ENCODE results near the gene PROM2. TPM values are rescaled to one million over a fixed set of nuclear protein-coding genes. Genes with fewer than 3 reads are reported as not detected.
A peak's percentile ranks its signal among the peaks of the same experiment; 100 is the strongest.

The PROM2 gene
- total and polyA plus RNA-seq, 4 donors: 0.11 to 1.1 (median 0.24) TPM

DNA sequence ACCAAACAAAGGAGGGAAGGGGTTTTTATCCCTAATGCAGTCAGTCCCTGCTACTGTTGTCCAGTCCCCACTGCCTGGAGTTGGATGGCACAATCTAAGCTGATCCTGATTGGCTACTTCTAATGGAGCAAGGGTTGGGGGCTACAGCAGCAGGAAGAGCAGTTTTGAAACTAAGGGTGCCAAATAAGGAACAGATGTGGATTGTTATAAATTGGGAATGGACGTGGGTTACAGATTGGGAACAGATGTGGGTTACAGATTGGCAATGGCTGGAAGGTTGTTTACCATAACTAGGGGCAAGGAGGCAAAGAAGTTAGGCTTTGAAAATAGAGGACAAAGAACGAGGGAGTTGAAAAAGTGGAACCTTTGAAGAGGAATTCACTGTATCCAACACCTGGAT, 16.0 kb upstream of the PROM2 start (continued):
- TF ChIP-seq JUND (IDR thresholded peaks at IDR 0.05): no peak
- TF ChIP-seq, protein P1, sequence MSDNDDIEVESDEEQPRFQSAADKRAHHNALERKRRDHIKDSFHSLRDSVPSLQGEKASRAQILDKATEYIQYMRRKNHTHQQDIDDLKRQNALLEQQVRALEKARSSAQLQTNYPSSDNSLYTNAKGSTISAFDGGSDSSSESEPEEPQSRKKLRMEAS (IDR thresholded peaks at IDR 0.05): no peak
- no peak for TF ChIP-seq FOXA1 (IDR thresholded peaks at IDR 0.05)
- TF ChIP-seq TAF1 (conservative IDR thresholded peaks at IDR 0.05): no peak
- no peak for TF ChIP-seq SP1 (IDR thresholded peaks at IDR 0.05)

DNA sequence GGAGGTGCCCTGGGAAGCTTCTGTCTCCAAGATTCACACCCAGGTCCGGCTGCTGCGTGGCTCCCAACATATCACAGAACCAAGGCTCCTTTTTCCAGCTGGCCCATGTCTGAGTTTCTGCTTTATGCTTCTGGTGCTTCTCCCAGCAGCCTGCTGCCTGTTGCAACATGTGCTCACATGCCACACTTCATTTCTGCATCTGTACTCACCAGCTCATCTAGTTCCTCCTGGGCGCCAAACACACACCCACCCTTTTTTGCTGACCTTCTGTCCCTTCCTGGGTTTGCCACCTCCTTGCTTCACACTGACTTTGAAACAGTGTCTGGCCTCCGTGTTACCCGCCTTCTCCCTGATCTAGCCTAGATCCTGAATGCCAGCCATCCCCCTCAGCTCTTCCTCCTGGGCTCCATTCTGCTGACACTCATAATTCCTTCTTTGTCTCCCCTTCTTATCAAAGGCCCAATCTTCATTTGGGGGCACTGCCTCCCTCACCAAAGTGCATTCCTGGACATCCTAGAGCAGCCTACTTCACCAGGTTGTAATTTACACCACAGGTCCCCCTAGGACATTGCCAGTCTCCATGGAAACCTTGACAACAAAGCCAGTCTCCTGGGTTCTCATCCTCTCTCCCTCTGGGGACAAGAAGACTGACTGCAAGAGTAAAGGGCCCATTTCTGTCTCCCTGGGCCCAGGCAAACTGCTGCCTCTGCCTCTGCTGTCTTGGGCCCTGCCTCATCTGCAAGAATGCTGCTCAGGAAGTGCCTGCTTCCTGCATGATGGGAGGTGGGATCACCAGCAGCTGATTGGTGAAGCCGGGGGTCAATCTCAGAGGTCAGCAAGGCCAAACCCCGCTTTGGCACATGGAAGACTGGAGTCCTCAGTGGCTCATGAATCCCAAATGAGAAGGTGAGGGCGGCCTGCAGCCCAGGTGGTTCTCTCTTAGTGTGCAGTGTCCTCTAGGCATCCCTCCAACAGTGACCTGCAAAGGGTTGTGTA, 13.9 kb upstream of the PROM2 start:
- no peak overlapping the region for H3K4me3 ChIP-seq (ENCODE audit: low read depth in 1 of 3, low read length in 3 of 3)
- TF ChIP-seq JUND (IDR thresholded peaks at IDR 0.05) (no peak), HNF4G (IDR thresholded peaks at IDR 0.05) (no peak)
- 85% methylated on average over 8 of the region's 8 CpGs for WGBS
- H3K4me1 ChIP-seq (ENCODE audit: control insufficient read depth in 4 of 4, insufficient read depth in 4 of 4, low read length in 3 of 4): no peaks in the 10 kb centered on the region
- no peaks in the 10 kb centered on the region for H3K27me3 ChIP-seq (ENCODE audit: control insufficient read depth in 4 of 4, insufficient read depth in 4 of 4, low read length in 3 of 4)
- no peak overlapping the region for H3K9ac ChIP-seq (ENCODE audit: low read depth in 1 of 2, low read length in 2 of 2)
- DNase-seq (ENCODE audit: low spot score): peak; percentile 23
- no peak overlapping the region for H3K27ac ChIP-seq (ENCODE audit: low read depth in 1 of 2, low read length in 2 of 2)
- H3K36me3 ChIP-seq (ENCODE audit: control insufficient read depth in 4 of 4, insufficient read depth in 3 of 4, low read depth in 1 of 4, low read length in 3 of 4): no peaks in the 10 kb centered on the region
- H3K9me3 ChIP-seq (ENCODE audit: control insufficient read depth in 4 of 4, low read length in 3 of 4): no peaks in the 10 kb centered on the region

DNA sequence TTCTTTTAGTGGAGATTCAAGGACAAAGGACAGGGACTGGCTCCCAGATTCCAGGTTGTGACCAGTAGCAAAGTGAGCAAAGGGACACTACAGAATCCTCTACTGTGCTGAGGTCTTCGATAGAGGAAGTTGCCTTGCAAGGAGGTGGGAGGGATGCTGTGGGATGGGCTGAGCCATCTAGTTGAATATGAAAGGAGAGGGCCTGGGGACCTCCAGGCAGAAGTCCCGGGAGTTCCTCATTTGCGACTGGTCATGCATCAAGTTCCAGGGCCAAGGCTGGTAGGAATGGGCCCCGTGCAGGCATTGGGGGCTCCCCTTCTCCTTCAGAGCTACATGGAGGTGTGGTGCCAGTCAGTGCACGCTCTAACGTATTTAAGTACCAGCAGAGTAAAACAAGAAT, 12.6 kb upstream of the PROM2 start:
- Histone ChIP-seq H3K9ac (ENCODE audit: low read depth in 1 of 2, low read length in 2 of 2) (no peak overlapping the region), H3K4me3 (ENCODE audit: low read depth in 1 of 3, low read length in 3 of 3) (no peak overlapping the region), H3K27ac (ENCODE audit: low read depth in 1 of 2, low read length in 2 of 2) (no peak overlapping the region), H3K4me1 (ENCODE audit: control insufficient read depth in 4 of 4, insufficient read depth in 4 of 4, low read length in 3 of 4) (no peaks in the 10 kb centered on the region), H3K27me3 (ENCODE audit: control insufficient read depth in 4 of 4, insufficient read depth in 4 of 4, low read length in 3 of 4) (no peaks in the 10 kb centered on the region), H3K36me3 (ENCODE audit: control insufficient read depth in 4 of 4, insufficient read depth in 3 of 4, low read depth in 1 of 4, low read length in 3 of 4) (no peaks in the 10 kb centered on the region), H3K9me3 (ENCODE audit: control insufficient read depth in 4 of 4, low read length in 3 of 4) (no peaks in the 10 kb centered on the region)
- no peak for TF ChIP-seq FOXA2 (IDR thresholded peaks at IDR 0.05)
- TF ChIP-seq NR2F2 (IDR thresholded peaks at IDR 0.05): no peak
- TF ChIP-seq, protein P2, sequence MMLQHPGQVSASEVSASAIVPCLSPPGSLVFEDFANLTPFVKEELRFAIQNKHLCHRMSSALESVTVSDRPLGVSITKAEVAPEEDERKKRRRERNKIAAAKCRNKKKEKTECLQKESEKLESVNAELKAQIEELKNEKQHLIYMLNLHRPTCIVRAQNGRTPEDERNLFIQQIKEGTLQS (IDR thresholded peaks at IDR 0.05): no peak
- TF ChIP-seq, protein P3, sequence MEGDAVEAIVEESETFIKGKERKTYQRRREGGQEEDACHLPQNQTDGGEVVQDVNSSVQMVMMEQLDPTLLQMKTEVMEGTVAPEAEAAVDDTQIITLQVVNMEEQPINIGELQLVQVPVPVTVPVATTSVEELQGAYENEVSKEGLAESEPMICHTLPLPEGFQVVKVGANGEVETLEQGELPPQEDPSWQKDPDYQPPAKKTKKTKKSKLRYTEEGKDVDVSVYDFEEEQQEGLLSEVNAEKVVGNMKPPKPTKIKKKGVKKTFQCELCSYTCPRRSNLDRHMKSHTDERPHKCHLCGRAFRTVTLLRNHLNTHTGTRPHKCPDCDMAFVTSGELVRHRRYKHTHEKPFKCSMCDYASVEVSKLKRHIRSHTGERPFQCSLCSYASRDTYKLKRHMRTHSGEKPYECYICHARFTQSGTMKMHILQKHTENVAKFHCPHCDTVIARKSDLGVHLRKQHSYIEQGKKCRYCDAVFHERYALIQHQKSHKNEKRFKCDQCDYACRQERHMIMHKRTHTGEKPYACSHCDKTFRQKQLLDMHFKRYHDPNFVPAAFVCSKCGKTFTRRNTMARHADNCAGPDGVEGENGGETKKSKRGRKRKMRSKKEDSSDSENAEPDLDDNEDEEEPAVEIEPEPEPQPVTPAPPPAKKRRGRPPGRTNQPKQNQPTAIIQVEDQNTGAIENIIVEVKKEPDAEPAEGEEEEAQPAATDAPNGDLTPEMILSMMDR (IDR thresholded peaks at IDR 0.05; ENCODE audit: low read depth, low read length, missing input control): no peak
- no peak for TF ChIP-seq GABPA (IDR thresholded peaks at IDR 0.05 in 1 of 2, conservative IDR thresholded peaks at IDR 0.05 in 1 of 2)
- no peak for TF ChIP-seq RXRA (IDR thresholded peaks at IDR 0.05)
- no peak for TF ChIP-seq FOXA1 (IDR thresholded peaks at IDR 0.05)
- TF ChIP-seq, protein P4, sequence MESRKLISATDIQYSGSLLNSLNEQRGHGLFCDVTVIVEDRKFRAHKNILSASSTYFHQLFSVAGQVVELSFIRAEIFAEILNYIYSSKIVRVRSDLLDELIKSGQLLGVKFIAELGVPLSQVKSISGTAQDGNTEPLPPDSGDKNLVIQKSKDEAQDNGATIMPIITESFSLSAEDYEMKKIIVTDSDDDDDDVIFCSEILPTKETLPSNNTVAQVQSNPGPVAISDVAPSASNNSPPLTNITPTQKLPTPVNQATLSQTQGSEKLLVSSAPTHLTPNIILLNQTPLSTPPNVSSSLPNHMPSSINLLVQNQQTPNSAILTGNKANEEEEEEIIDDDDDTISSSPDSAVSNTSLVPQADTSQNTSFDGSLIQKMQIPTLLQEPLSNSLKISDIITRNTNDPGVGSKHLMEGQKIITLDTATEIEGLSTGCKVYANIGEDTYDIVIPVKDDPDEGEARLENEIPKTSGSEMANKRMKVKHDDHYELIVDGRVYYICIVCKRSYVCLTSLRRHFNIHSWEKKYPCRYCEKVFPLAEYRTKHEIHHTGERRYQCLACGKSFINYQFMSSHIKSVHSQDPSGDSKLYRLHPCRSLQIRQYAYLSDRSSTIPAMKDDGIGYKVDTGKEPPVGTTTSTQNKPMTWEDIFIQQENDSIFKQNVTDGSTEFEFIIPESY (IDR thresholded peaks at IDR 0.05): no peak
- TF ChIP-seq HNF4A (conservative IDR thresholded peaks at IDR 0.05): no peak
- TF ChIP-seq TAF1 (conservative IDR thresholded peaks at IDR 0.05): no peak
- TF ChIP-seq JUND (IDR thresholded peaks at IDR 0.05): no peak
- no peak for TF ChIP-seq RAD21 (IDR thresholded peaks at IDR 0.05)
- DNase-seq (ENCODE audit: low spot score): peak; percentile 27
- 73% methylated on average over 6 of the region's 6 CpGs for WGBS

Data from liver (tissue), 9 donors.